HG02852 (cell line): ENCODE measurements around the gene HOXD13.

Experiments used
- ATAC-seq: cut with Tn5 transposase; IDR thresholded peaks from one replicate; pipeline ENCODE4 v1.9.1; 2021; ENCODE audit warnings: mild to moderate bottlenecking, moderate library complexity; ENCODE audit not compliant: unreplicated experiment

The HOXD13 gene

DNA sequence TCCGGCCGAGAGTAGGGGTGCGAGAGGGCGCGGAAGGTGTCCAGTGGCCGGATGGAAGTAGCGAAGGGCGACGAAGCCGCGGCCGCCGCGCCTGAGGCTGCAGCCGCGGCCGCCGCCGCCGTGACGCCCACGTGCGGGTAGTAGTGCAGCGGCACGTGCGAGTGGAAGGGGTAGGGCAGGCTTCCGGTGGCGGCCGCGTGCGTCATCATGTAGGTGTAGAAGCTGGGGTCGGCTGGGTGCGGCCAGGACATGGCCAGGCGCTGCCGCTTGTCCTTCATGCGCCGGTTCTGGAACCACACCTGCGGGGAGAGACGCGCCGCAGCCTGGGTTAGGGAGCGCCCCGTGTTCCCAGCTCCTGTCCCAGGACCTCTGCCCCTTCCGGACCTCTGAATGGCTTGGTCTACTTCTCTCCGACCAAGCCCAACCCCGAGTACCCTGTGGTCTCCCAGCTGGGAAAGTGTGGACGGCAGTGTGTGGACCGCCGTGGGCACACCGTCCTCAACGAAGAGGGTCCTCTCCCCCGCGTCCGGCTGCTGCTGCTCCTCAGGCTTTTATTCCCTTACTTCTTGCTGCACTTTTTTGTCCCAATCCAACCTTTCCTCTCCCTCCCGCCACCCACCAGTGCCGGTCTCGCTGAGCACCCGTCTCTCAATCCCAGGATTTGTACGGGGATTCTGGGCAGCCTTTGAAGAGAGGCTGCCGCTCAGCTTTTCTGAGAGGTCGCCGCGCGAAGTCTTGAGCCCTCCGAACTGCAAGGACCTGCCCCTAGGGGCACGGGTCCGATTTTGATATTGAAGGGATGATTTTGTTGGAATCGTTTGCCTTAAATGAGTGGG, 11.8 kb upstream of the HOXD13 start:
- no peak for ATAC-seq

DNA sequence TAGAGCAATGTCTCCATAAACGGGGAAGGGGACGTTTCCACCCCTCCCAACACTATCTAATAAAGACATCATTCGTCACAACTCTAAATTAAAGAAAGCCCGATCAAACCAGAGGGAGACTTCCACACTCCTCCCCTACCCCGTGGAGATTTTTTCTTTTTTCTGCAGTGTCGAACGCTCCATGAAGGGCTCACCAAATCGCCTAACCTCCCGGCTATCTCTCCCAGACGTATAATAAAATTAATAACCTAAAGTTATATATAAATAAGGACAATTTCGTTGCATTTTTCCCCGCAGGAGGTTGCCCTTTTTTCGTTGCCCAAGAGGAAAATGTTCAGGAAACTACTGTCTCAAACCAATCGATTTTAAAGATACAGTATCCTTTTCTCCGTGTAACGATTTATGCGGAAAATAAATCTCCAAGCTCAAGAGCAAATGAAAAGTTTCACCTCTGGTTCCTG, 11.1 kb upstream of the HOXD13 start:
- no peak for ATAC-seq

- no peak for ATAC-seq
Observed at GRCh38 chr2:176081837-176082524, 10.5 kb upstream of the HOXD13 start.

GRCh38 chr2:176082525-176082823, 10.0 kb upstream of the HOXD13 start:
- ATAC-seq, result no peak

GRCh38 chr2:176082824-176083751, 9.4 kb upstream of the HOXD13 start:
- ATAC-seq, result no peak

DNA sequence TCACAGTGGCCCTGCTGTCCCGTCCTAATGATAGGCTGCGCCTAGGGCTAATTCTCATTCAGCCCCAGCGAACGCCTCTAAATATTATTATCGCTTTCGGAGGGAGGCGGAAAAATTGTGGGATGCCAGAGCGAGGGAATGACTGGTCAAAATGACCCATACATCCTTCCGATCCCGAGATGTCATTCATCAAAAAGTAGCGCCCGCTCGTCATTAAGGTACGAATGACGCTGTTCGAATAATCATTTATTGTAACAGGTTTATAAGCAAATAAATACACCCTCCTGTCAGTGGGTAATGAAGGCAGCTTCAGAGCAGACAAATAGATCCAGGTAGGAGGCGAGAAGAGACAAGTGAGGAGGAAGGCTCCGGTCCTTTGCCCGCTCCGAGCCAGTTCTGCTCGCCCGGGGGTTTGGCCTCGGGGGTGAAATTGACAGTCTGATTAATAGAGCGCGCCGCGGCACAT, 8.7 kb upstream of the HOXD13 start, which contains the start of gene EVX2:
EVX2 (minus strand) TSS at position 167 of the 466 bp plus-strand sequence. CDS start 186 bp downstream, outside the sequence.
- ATAC-seq, result no peak

DNA sequence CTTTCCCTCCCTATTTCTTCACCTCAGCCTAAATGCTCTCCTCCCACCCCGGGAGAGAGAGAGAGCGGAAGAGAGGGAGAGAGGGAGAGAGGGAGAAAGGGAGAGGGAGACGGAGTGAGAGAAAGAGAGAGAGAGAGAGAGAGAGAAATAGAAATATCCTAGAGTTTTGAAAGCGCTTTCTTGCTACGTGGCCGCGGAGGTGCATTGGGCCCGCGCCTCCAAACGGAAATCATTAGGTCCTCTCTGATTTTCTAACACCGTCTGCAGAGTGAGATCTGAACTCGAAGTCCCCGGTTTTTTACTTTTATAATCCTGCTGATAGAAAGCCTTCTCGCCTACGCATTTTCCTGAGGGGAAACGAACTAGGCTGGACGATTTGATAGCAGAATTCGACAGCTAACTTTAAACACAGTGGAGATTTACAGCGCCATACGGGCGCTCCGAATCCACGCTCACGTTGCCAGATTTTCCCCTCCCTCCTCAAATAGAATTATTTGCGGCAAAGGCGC, 7.9 kb upstream of the HOXD13 start:
- no peak for ATAC-seq

GRCh38 chr2:176085120-176085788, 7.3 kb upstream of the HOXD13 start:
- ATAC-seq, result no peak

GRCh38 chr2:176085861-176086771, 6.4 kb upstream of the HOXD13 start:
- no peak for ATAC-seq

DNA sequence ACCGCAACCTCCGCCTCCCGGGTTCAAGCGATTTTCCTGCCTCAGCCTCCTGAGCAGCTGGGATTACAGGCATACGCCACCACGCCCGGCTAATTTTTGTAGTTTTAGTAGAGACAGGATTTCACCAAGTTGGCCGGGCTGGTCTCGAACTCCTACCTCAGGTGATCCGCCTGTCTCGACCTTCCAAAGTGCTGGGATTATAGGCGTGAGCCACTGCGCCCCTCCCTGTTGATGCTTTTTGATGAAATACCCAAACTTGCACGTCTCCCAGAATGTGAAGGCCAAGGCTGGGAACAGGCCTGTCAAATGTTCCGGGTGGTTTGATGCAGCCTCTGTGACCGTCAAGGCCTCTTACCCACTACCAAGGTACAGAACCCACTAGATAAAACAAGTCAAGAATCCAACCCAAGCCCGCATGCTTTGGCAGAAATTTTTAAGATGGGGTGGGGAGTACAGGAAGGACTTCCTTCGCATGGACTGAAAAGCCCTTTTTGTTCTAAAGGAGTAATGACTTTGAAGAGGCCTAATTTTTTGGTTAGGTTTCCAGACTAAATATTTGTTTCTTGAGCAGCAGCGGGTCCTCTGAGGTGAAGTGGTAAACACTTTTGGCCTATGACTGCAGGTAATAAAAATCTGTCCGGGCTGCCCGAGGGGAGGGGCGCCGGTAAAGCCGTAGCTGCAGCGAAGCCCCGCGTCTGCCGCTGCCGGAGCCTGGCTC, 5.0 kb upstream of the HOXD13 start:
- no peak for ATAC-seq

DNA sequence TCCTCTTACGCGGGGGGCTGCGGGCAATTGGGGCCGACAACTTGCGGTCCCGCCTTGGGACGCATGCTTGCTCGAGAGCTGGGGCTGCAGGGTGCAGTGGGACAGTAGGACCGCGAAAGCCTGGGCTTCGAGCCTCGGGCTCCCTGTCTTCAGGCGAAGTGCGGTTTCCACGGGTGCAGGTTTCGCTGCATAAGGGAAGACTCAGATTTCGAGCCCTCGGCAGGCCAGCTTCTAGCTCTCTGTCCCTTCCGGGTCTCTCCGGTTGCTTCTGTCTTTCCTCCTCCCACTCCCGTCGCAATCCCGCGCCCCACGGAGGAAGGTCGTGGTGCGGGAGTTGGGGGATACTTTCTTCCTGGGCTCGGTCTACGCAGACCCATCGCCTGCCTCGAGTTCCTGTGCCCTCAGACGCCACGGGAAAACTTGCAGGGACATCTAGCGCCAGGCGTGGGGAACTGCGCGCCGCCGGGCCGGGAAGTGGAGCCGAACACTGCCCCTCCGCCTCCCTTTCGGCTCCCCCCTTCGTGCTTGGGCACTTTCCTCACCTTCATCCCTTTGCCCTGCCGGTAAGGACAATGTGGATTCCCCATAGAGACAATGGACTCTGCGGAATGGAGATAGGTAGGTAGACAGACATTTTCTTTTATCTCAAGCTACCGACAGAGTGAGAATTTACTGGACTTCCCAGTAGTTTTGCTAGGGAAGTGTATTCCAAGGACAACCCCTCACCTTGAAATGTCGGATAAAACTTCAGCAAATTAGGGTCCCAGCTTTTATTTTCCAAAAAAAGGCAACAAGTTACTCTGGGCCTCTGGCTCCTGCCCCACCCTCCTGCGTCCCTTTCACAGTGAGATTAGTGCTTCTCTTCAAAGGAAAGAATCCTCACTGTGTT, 4.2 kb upstream of the HOXD13 start:
- no peak for ATAC-seq

DNA sequence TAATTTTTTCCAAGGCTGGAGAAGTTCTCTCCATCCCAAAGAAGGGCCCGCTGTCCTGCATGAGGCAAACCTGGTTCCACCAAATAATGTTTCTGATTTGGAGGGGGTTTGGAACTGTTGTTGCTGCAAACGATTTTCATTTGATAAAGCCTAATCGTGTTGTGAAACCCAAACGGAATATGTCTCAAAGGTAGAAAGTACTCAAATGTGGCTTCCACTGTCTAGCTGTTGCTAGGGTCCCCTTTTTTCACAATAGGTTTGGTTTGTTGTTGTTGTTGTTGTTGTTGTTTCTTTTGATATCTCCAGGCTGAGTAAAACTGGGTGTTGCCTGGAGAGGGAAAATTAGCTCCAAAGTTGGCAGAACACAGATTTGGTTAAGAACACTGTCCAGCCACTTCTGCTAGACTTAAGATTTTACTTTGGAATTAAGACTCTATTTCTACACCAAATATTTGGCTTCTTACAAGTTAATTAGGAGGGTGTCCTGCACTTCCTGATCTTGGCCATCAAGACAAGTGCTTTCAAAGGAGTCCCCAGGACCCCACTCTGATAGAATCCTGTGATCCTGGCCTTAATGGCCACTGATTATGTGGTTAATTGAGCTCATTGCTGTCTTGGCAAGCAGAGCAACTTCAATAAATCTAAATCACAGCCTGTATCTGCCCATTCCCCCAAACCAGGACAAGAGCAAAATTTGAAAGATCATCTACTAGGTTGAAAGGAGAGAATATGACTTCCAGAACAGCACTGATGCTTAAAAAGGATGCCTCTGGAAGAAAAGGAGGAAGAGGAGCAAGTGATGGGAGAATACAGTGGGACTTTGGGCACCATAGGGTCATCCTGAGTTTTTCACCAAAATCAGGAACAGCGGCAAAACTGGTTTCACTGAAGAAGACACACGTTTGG, 3.3 kb upstream of the HOXD13 start:
- no peak for ATAC-seq

DNA sequence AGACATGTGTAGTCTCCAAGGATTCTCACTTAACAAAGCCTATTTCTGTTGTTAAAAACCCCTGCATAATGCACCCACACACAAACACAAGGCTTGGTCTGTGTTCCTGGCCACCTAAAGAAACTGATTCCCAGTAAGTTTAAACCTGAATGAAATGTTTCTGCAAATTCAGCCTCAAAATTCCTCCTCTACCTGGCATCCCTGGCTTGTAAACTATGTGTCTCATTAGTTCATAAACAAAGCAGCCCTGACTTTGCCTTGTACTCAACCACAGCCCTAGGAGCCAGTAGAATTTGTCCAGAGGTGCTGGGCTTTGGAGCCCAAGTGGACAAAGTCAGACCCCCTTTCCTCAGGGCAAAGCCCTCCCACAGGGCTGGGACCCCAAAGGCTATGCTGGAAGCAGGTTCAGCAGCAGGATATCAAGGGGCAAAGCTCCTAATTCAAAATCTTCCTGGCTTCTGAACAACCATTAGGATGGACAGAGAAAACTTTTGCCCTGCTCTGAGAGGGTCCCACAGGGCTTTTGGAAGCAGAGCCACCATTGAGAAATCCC, 2.6 kb upstream of the HOXD13 start:
- no peak for ATAC-seq

DNA sequence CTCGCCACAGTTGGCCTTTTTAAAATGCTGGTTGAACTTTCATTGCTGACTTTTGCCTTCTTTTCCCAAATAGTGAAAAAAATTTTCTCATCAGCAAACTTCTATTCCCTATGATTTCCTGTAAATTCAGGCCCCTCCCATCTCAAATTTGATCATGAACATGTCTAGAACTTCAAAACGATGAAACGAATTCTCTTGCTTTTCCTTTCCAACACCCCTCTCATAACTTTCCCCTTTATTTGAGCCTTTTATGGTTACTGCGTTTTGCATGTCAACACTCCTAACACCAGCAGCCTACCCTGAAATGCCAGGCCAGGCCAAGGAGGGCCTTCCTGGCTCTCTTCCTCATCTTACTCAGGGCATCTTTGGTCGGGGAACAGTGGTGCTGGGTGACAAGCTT, 1.7 kb upstream of the HOXD13 start:
- ATAC-seq, result no peak

DNA sequence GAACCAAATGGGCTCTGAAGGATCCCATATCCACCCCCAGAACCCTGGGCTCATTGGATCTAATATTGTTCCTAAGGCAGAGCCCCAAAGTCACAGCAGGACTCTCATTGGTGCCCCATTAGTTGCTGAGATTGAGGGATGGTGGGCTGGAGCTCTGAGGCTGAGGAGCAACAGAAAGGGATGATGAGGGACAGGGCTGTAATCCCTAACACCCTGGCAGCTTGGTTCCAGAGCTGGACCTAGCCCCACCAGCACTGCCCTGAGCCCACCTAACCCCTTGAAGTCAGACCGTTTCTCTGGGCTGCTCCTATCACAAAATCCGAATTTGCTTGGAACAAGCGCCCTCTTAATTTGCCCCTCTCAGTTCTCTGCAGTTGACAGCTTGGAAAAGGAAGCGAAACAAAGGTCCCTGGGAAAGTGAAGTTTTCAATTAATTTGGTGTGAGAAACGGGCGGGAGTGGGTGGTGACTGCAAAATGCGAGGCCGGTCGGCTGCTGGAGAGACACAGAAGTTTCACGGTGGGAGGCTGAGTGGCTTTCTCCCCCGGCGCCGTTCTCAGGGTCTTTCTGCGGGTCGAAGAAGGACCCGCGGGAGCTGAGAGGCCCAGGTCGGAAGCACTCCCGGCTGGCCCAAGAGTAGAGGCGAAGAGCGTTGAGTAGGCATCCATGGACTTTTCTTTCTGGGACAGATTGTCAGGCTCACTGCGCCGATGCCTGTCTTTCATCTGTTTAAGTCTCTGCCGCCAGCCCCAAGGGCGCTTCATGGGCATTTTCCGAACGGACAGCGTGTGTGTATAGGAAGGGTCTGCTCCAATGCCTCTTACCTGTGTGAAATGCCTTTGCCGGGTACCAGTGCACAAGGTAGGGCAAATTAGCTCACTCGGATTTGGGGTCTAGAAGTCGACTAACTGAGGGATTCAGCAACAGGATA, 927 bp upstream of the HOXD13 start:
- ATAC-seq, result no peak
